ENCODE data around the gene OR51A7. TPM values are rescaled to one million over a fixed set of nuclear protein-coding genes. Genes with fewer than 3 reads are reported as not detected.

Gene OR51A7
- total and polyA plus RNA-seq, 2 of the 8 experiments (the other 6 are each of a cell fraction or from before 2014, with no cell fraction given): not detected

- Histone ChIP-seq H3K14ac (ENCODE audit: insufficient read length) (no peak overlapping the region), H4K5ac (ENCODE audit: insufficient read length, low read depth, low read length) (no peak overlapping the region), H3K27ac (ENCODE audit: low read depth, low read length) (no peak overlapping the region), H3K9ac (replicated peaks in 1 of 4; ENCODE audit: extremely low read depth in 1 of 4, low read depth in 3 of 4, low read length in 3 of 4) (no peak overlapping the region), H3K79me2 (ENCODE audit: control insufficient read depth in 1 of 2, insufficient read depth in 2 of 2, low read length in 2 of 2) (no peaks in the 10 kb centered on the region), H2BK15ac (ENCODE audit: low read length) (no peak overlapping the region), H2BK20ac (ENCODE audit: low read length) (no peak overlapping the region), H3K23ac (ENCODE audit: insufficient read length) (no peak overlapping the region), H2AFZ (ENCODE audit: low read length) (no peak overlapping the region), H3K23me2 (ENCODE audit: low read depth, low read length) (no peaks in the 10 kb centered on the region), H3K36me3 (ENCODE audit: control insufficient read depth in 2 of 4, insufficient read depth in 4 of 4, low read length in 3 of 4) (no peaks in the 10 kb centered on the region), H2BK5ac (ENCODE audit: low read depth, low read length) (no peak overlapping the region), H4K91ac (replicated peaks; ENCODE audit: insufficient read length, low read length) (no peak overlapping the region), H3K4ac (replicated peaks; ENCODE audit: insufficient read length, low read depth, low read length) (no peak overlapping the region), H2BK12ac (ENCODE audit: low read depth, low read length) (no peak overlapping the region), H3K79me1 (ENCODE audit: low read depth, low read length) (no peaks in the 10 kb centered on the region), H3K18ac (ENCODE audit: extremely low read depth, low read length) (no peak overlapping the region), H3K56ac (replicated peaks; ENCODE audit: insufficient read length, low read depth, low read length) (no peak overlapping the region), H4K20me1 (replicated peaks in 1 of 2; ENCODE audit: control insufficient read depth in 1 of 2, insufficient read depth in 2 of 2, low read length in 2 of 2) (no peaks in the 10 kb centered on the region), H3K9me3 (ENCODE audit: insufficient read depth in 2 of 2, low read depth in 1 of 2, low read length in 1 of 2) (no peaks in the 10 kb centered on the region), H2AK5ac (ENCODE audit: low read depth, low read length) (no peak overlapping the region), H2BK120ac (replicated peaks; ENCODE audit: low read depth, low read length) (no peak overlapping the region), H3K27me3 (replicated peaks in 1 of 4; ENCODE audit: control insufficient read depth in 3 of 4, extremely low read depth in 1 of 4, insufficient read depth in 3 of 4, low read length in 3 of 4) (0 out of 7 replicates have a peak, but pooled peaks cover 0 to 1% (median 0%) of the 10 kb centered on the region in 4 experiments), H4K8ac (ENCODE audit: extremely low read depth, insufficient read depth, low read length) (no peak overlapping the region), H3K4me3 (ENCODE audit: extremely low read depth in 1 of 4, insufficient read depth in 2 of 4, low read depth in 3 of 4, low read length in 4 of 4) (no peak overlapping the region), H3K4me2 (ENCODE audit: insufficient read depth in 1 of 2, low read depth in 2 of 2, low read length in 2 of 2) (no peak overlapping the region; a peak in 1 of 4 replicates), H3K4me1 (replicated peaks in 1 of 4; ENCODE audit: control insufficient read depth in 3 of 4, insufficient read depth in 4 of 4, low read length in 3 of 4) (peaks cover 0 to 16% (median 4%) of the 10 kb centered on the region in 4 experiments; a peak in 3 of 7 replicates)
- ChIA-PET CTCF (ENCODE audit: partially characterized antibody) (interaction anchor here (1.1 to 1.2 kb wide), 2 partner anchors 11 to 38 kb away, joined by 3 read pairs; no protein-coding TSS in a partner anchor), POLR2A (ENCODE audit: partially characterized antibody) (no interaction called here)
- FAIRE-seq (no peak), DNase-seq (ENCODE audit: low read depth in 1 of 2, low spot score in 2 of 2) (no peak)
- WGBS, 2 experiments (ENCODE audit: extremely low coverage in 1 of 2, insufficient coverage in 1 of 2, insufficient read length in 1 of 2, insufficient replicate concordance in 2 of 2, low coverage in 1 of 2, low lambda C conversion rate in 2 of 2, missing lambda C conversion rate in 1 of 2): 90% methylated on average over 4 of the region's 4 CpGs; no CpG with 5 or more reads in 1 of the 2 experiments
- TF ChIP-seq HDAC6 (IDR thresholded peaks at IDR 0.05; ENCODE audit: low read depth, low read length): no peak
- no peak for TF ChIP-seq EZH2 (IDR thresholded peaks at IDR 0.05; ENCODE audit: low read depth, low read length, severe bottlenecking)
Measured at GRCh38 chr11:4863876-4864275, 39.7 kb upstream of the OR51A7 start.

All from H1 (cell line).